Breast epithelium (tissue), 3 donors: ENCODE measurements around the gene PITX2.

Source experiments
- POLR2A ChIP-seq: fragments of 450-650 bp; IDR thresholded peaks from one replicate; pipeline ENCODE4 v1.6.1; 2016; ENCODE audit warnings: antibody characterized with exemption, mild to moderate bottlenecking, moderate library complexity
- POLR2AphosphoS5 ChIP-seq, 3 donors: sonication (generic); formaldehyde crosslinking; IDR thresholded peaks; one replicate each; pipeline ENCODE4 v1.6.1; 2017; ENCODE audit warnings: antibody characterized with exemption in 3 of 3
- TF ChIP-seq, protein P1 (sequence below), 3 donors: fragments of 450-650 bp; IDR thresholded peaks; one replicate each; pipeline ENCODE4 v1.5.1; 2016 to 2017; ENCODE audit warnings: antibody characterized with exemption in 3 of 3, mild to moderate bottlenecking in 3 of 3, moderate library complexity in 3 of 3

- TF ChIP-seq, protein P1, sequence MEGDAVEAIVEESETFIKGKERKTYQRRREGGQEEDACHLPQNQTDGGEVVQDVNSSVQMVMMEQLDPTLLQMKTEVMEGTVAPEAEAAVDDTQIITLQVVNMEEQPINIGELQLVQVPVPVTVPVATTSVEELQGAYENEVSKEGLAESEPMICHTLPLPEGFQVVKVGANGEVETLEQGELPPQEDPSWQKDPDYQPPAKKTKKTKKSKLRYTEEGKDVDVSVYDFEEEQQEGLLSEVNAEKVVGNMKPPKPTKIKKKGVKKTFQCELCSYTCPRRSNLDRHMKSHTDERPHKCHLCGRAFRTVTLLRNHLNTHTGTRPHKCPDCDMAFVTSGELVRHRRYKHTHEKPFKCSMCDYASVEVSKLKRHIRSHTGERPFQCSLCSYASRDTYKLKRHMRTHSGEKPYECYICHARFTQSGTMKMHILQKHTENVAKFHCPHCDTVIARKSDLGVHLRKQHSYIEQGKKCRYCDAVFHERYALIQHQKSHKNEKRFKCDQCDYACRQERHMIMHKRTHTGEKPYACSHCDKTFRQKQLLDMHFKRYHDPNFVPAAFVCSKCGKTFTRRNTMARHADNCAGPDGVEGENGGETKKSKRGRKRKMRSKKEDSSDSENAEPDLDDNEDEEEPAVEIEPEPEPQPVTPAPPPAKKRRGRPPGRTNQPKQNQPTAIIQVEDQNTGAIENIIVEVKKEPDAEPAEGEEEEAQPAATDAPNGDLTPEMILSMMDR (IDR thresholded peaks at IDR 0.05): no peak
- TF ChIP-seq POLR2A (no peak), POLR2AphosphoS5 (IDR thresholded peaks at IDR 0.05) (no peak)
These were observed 30.7 kb upstream of the PITX2 start for GRCh38 chr4:110653321-110654253.
